GM12891 (cell line): ENCODE results near the gene FOXD2.

Experiments
- POLR2A ChIP-seq: IDR thresholded peaks from 2 replicates; pipeline ENCODE4 v1.6.1; 2011; ENCODE audit warnings: low read depth, low read length, control low read depth
- POLR2AphosphoS5 ChIP-seq: IDR thresholded peaks from 2 replicates; pipeline ENCODE4 v1.6.1; 2011; ENCODE audit warnings: low read depth, low read length, control low read depth
- POU2F2 ChIP-seq: IDR thresholded peaks from 2 replicates; pipeline ENCODE4 v1.6.1; 2011; ENCODE audit warnings: low read depth, mild to moderate bottlenecking, control low read depth, low read length, moderate library complexity
- TAF1 ChIP-seq: IDR thresholded peaks from 2 replicates; pipeline ENCODE4 v1.6.1; 2011; ENCODE audit warnings: low read depth, low read length, control low read depth

GRCh38 chr1:47438165-47439016 lies 547 bp downstream of the FOXD2 start:
- TF ChIP-seq POLR2AphosphoS5 (no peak), POLR2A (no peak), TAF1 (no peak), POU2F2 (no peak)
